PC-3 (cell line): ENCODE data around the gene GCC1.
"Not testable (repeated sequence)": the region's sequence is repeated elsewhere in the genome, so short reads cannot be mapped to it uniquely, and the experiment has no call there.

ENCODE experiments used
- EZH2phosphoT487 ChIP-seq: fragments of 300-600 bp; sonication (generic); IDR thresholded peaks from 2 replicates; pipeline ENCODE4 v1.6.1; 2018; ENCODE audit warnings: mild to moderate bottlenecking, antibody characterized with exemption, low read length, borderline replicate concordance
- TF ChIP-seq, protein P1 (sequence below): fragments of 300-600 bp; sonication (generic); conservative IDR thresholded peaks from 2 replicates; pipeline ENCODE4 v1.5.1; 2017; ENCODE audit warnings: antibody characterized with exemption, low read depth, mild to moderate bottlenecking, low read length

DNA sequence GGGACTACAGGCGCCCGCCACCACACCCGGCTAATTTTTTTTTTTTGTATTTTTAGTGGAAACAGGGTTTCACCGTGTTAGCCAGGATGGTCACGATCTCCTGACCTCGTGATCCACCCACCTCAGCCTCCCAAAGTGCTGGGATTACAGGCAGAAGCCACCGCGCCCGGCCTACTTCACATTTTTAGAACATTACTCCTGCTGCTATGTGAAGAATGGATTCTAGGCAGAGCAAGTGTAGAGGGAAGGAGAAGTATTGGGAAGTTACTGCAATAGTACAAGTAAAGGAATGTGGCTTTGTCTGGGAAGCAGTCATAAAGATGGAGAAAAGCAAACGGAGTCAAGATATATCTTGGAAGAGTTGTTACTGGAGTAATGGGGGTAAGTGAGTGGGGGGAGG is 44.9 kb downstream of the GCC1 start:
- TF ChIP-seq EZH2phosphoT487: not testable (repeated sequence)
- TF ChIP-seq, protein P1, sequence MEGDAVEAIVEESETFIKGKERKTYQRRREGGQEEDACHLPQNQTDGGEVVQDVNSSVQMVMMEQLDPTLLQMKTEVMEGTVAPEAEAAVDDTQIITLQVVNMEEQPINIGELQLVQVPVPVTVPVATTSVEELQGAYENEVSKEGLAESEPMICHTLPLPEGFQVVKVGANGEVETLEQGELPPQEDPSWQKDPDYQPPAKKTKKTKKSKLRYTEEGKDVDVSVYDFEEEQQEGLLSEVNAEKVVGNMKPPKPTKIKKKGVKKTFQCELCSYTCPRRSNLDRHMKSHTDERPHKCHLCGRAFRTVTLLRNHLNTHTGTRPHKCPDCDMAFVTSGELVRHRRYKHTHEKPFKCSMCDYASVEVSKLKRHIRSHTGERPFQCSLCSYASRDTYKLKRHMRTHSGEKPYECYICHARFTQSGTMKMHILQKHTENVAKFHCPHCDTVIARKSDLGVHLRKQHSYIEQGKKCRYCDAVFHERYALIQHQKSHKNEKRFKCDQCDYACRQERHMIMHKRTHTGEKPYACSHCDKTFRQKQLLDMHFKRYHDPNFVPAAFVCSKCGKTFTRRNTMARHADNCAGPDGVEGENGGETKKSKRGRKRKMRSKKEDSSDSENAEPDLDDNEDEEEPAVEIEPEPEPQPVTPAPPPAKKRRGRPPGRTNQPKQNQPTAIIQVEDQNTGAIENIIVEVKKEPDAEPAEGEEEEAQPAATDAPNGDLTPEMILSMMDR: not testable (repeated sequence)
